ENCODE data around the gene MEGF9. TPM values are rescaled to one million over a fixed set of nuclear protein-coding genes. Genes with fewer than 3 reads are reported as not detected.

The MEGF9 gene
- polyA plus RNA-seq, 1 of the 3 experiments (the other 2 are of a cell fraction), result 1.8 TPM

- H3K4me2 ChIP-seq, result no peak overlapping the region
- no peak overlapping the region for H2AFZ ChIP-seq (ENCODE audit: low read depth)
- H3K27ac ChIP-seq (ENCODE audit: low read depth in 2 of 2, low read length in 1 of 2), result no peak overlapping the region
- H3K4me3 ChIP-seq (ENCODE audit: low read depth in 2 of 2, low read length in 1 of 2), result no peak overlapping the region
- H3K9me2 ChIP-seq, result no peaks in the 10 kb centered on the region
- WGBS (ENCODE audit: low lambda C conversion rate), result 94% methylated on average over 3 of the region's 3 CpGs
- peaks cover 33% of the 10 kb centered on the region for H3K79me2 ChIP-seq (ENCODE audit: insufficient read depth)
- ChIA-PET CTCF (interaction anchor here (0.7 kb wide), 1 partner anchor 33 kb away, joined by 3 read pairs; no protein-coding TSS in a partner anchor), POLR2A (no interaction called here)
- peaks cover 0 to 3% of the 10 kb centered on the region in 2 experiments; a peak in 2 of 4 replicates for H3K4me1 ChIP-seq (ENCODE audit: control insufficient read depth in 1 of 2, insufficient read depth in 2 of 2, low read depth in 1 of 2, low read length in 1 of 2)
- DNase-seq, result no peak
- H3K27me3 ChIP-seq (ENCODE audit: insufficient read depth), result no peaks in the 10 kb centered on the region
- H3K36me3 ChIP-seq (replicated peaks in 1 of 2; ENCODE audit: control insufficient read depth in 1 of 2, insufficient read depth in 2 of 2, low read length in 1 of 2), result peaks cover 25 to 50% of the 10 kb centered on the region in 2 experiments
- no peaks in the 10 kb centered on the region for H3K9me3 ChIP-seq
- no peak overlapping the region for H3K9ac ChIP-seq
- H4K20me1 ChIP-seq (ENCODE audit: insufficient read depth), result no peaks in the 10 kb centered on the region; the same call in 1 of the 2 replicates
- peaks cover 3% of the 10 kb centered on the region for H3F3A ChIP-seq (replicated peaks; ENCODE audit: insufficient read depth)
- TF ChIP-seq YY1 (IDR thresholded peaks at IDR 0.05; ENCODE audit: low read depth) (no peak), EZH2phosphoT487 (IDR thresholded peaks at IDR 0.05; ENCODE audit: borderline replicate concordance, low read depth) (no peak), POLR2AphosphoS5 (IDR thresholded peaks at IDR 0.05; ENCODE audit: low read depth, low read length) (no peak), RAD21 (IDR thresholded peaks at IDR 0.05; ENCODE audit: low read length) (no peak), NRF1 (IDR thresholded peaks at IDR 0.05; ENCODE audit: low read depth, low read length) (no peak)
Measured at GRCh38 chr9:120564589-120564988, 149.7 kb downstream of the MEGF9 start.

GRCh38 chr9:120562861-120563443 is 151.3 kb downstream of the MEGF9 start:
- ChIA-PET POLR2A (no interaction called here), CTCF (interaction anchor here (1.4 kb wide), 1 partner anchor 24 kb away, joined by 3 read pairs; no protein-coding TSS in a partner anchor)
- Histone ChIP-seq H3F3A (replicated peaks; ENCODE audit: insufficient read depth) (peaks cover under 1% of the 10 kb centered on the region), H3K36me3 (replicated peaks in 1 of 2; ENCODE audit: control insufficient read depth in 1 of 2, insufficient read depth in 2 of 2, low read length in 1 of 2) (peaks cover 21 to 34% of the 10 kb centered on the region in 2 experiments), H3K9me2 (no peaks in the 10 kb centered on the region), H3K9ac (no peak overlapping the region), H3K27ac (ENCODE audit: low read depth in 2 of 2, low read length in 1 of 2) (no peak overlapping the region), H3K27me3 (ENCODE audit: insufficient read depth) (no peaks in the 10 kb centered on the region), H3K4me1 (ENCODE audit: control insufficient read depth in 1 of 2, insufficient read depth in 2 of 2, low read depth in 1 of 2, low read length in 1 of 2) (peaks cover 0 to 3% of the 10 kb centered on the region in 2 experiments; a peak in 2 of 4 replicates), H4K20me1 (ENCODE audit: insufficient read depth) (no peaks in the 10 kb centered on the region; the same call in 1 of the 2 replicates), H3K4me3 (ENCODE audit: low read depth in 2 of 2, low read length in 1 of 2) (no peak overlapping the region), H3K79me2 (ENCODE audit: insufficient read depth) (peaks cover 37% of the 10 kb centered on the region), H3K4me2 (no peak overlapping the region), H2AFZ (ENCODE audit: low read depth) (no peak overlapping the region), H3K9me3 (no peaks in the 10 kb centered on the region)
- no peak for DNase-seq
- TF ChIP-seq CHD2 (IDR thresholded peaks at IDR 0.05; ENCODE audit: low read length, partially characterized antibody), result no peak
- no peak for TF ChIP-seq REST (IDR thresholded peaks at IDR 0.05; ENCODE audit: low read depth, low read length)
- 95% methylated on average over 8 of the region's 8 CpGs for WGBS (ENCODE audit: low lambda C conversion rate)

All from SK-N-SH (cell line).